Left ventricle myocardium inferior (tissue), 1 donor: ENCODE data around the gene OVCH1. TPM values are rescaled to one million over a fixed set of nuclear protein-coding genes. Genes with fewer than 3 reads are reported as not detected.

Experiments used
- DNase-seq: peaks from one replicate; pipeline ENCODE4 v3.0.0-alpha.2; 2020
- H3K27ac ChIP-seq: fragments of 200-600 bp; replicated peaks from 2 replicates; pipeline ENCODE4 v1.8.0; 2021
- H3K27me3 ChIP-seq: fragments of 200-600 bp; 2 replicates; pipeline ENCODE4 v1.8.0; 2021; ENCODE audit warnings: low read depth
- H3K36me3 ChIP-seq: fragments of 200-600 bp; 2 replicates; pipeline ENCODE4 v1.8.0; 2021
- H3K4me1 ChIP-seq: fragments of 200-600 bp; 2 replicates; pipeline ENCODE4 v1.8.0; 2021
- H3K4me3 ChIP-seq: fragments of 200-600 bp; 2 replicates; pipeline ENCODE4 v1.8.0; 2021; ENCODE audit warnings: mild to moderate bottlenecking, moderate library complexity
- H3K9me3 ChIP-seq: fragments of 200-600 bp; replicated peaks from 2 replicates; pipeline ENCODE4 v1.8.0; 2021
- CTCF ChIP-seq: fragments of 200-600 bp; IDR thresholded peaks from 2 replicates; pipeline ENCODE4 v1.8.0; 2021; ENCODE audit warnings: antibody characterized with exemption, mild to moderate bottlenecking, borderline replicate concordance
- intact Hi-C: fragments of 100-400 bp; cut with micrococcal nuclease; formaldehyde crosslinking; loops from one replicate; pipeline ENCODE4 v1.11.0; 2022
- total RNA-seq: library from RNA; stranded (reverse); fragmentation: NEBNext Ultra II Directional; extraction: Animal tissue kit (Norgen Biotek cat#: 25700); gene quantifications from one replicate; pipeline ENCODE4 v1.2.1, GENCODE V29; 2021
- donor health status: DM: no; HTN: yes; CAD: no; lungs with severe emphysema.

Gene OVCH1
- total RNA-seq, 1 donor from 2014 or later: 0.25 TPM

- intact Hi-C loops: no loop called here
- no peaks in the 10 kb centered on the region for H3K27me3 ChIP-seq
- H3K27ac ChIP-seq: no peak overlapping the region
- no peaks in the 10 kb centered on the region for H3K4me1 ChIP-seq
- no peaks in the 10 kb centered on the region for H3K36me3 ChIP-seq
- no peak for TF ChIP-seq CTCF
- no peak for DNase-seq
- no peak overlapping the region for H3K4me3 ChIP-seq
- no peaks in the 10 kb centered on the region for H3K9me3 ChIP-seq
These were observed 68.9 kb downstream of the OVCH1 start for GRCh38 chr12:29428633-29429032.

- Histone ChIP-seq H3K27ac (no peak overlapping the region), H3K4me1 (no peaks in the 10 kb centered on the region)
- intact Hi-C loops: no loop called here
These were observed 69.5 kb downstream of the OVCH1 start for GRCh38 chr12:29427964-29428363.

GRCh38 chr12:29426498-29426897 is 71.0 kb downstream of the OVCH1 start:
- TF ChIP-seq CTCF: no peak
- intact Hi-C loops: no loop called here
- no peak overlapping the region for H3K27ac ChIP-seq
- no peaks in the 10 kb centered on the region for H3K9me3 ChIP-seq
- H3K36me3 ChIP-seq: no peaks in the 10 kb centered on the region
- no peak overlapping the region for H3K4me3 ChIP-seq
- DNase-seq: no peak
- no peaks in the 10 kb centered on the region for H3K4me1 ChIP-seq
- no peaks in the 10 kb centered on the region for H3K27me3 ChIP-seq

More at GRCh38 chr12:29427964-29428363, 69.5 kb downstream of the OVCH1 start:
- Histone ChIP-seq H3K27me3 (no peaks in the 10 kb centered on the region), H3K9me3 (no peaks in the 10 kb centered on the region), H3K36me3 (no peaks in the 10 kb centered on the region), H3K4me3 (no peak overlapping the region)
- peak; percentile 49 for TF ChIP-seq CTCF
- no peak for DNase-seq

GRCh38 chr12:29425722-29426121 is 71.8 kb downstream of the OVCH1 start:
- Histone ChIP-seq H3K36me3 (no peaks in the 10 kb centered on the region), H3K27me3 (no peaks in the 10 kb centered on the region), H3K27ac (no peak overlapping the region), H3K4me1 (no peaks in the 10 kb centered on the region), H3K9me3 (no peaks in the 10 kb centered on the region), H3K4me3 (no peak overlapping the region)
- DNase-seq: no peak
- intact Hi-C loops: no loop called here
- TF ChIP-seq CTCF: no peak

GRCh38 chr12:29416748-29417147 is 80.7 kb downstream of the OVCH1 start:
- H3K4me1 ChIP-seq: no peaks in the 10 kb centered on the region
- no peaks in the 10 kb centered on the region for H3K9me3 ChIP-seq
- TF ChIP-seq CTCF: no peak
- no peak overlapping the region for H3K27ac ChIP-seq
- intact Hi-C loops: no loop called here
- H3K27me3 ChIP-seq: peaks cover 6% of the 10 kb centered on the region
- no peaks in the 10 kb centered on the region for H3K36me3 ChIP-seq
- H3K4me3 ChIP-seq: no peak overlapping the region
- DNase-seq: no peak

- DNase-seq: no peak
- Histone ChIP-seq H3K4me3 (no peak overlapping the region), H3K27ac (no peak overlapping the region), H3K9me3 (no peaks in the 10 kb centered on the region), H3K36me3 (no peaks in the 10 kb centered on the region), H3K27me3 (peaks cover 6% of the 10 kb centered on the region), H3K4me1 (no peaks in the 10 kb centered on the region)
- intact Hi-C loops: no loop called here
- no peak for TF ChIP-seq CTCF
These were observed 82.4 kb downstream of the OVCH1 start for GRCh38 chr12:29415111-29415510.
